ENCODE measurements around the gene ITGB1.

The ITGB1 gene

GRCh38 chr10:32955790-32956189 is 2.2 kb downstream of the ITGB1 start:
- DNase-seq (ENCODE audit: low spot score), result no peak

GRCh38 chr10:32955299-32955772 is 2.7 kb downstream of the ITGB1 start:
- DNase-seq (ENCODE audit: low spot score), result no peak

- no peak for DNase-seq (ENCODE audit: low spot score)
These were observed 3.3 kb downstream of the ITGB1 start for GRCh38 chr10:32954545-32955298.

- no peak for DNase-seq (ENCODE audit: low spot score)
These were observed 4.0 kb downstream of the ITGB1 start for GRCh38 chr10:32954080-32954479.

- DNase-seq (ENCODE audit: low spot score), result no peak
These were observed 4.6 kb downstream of the ITGB1 start for GRCh38 chr10:32953277-32953927.

GRCh38 chr10:32952541-32953276 is 5.3 kb downstream of the ITGB1 start:
- DNase-seq (ENCODE audit: low spot score), result no peak

GRCh38 chr10:32952094-32952493 is 5.9 kb downstream of the ITGB1 start:
- DNase-seq (ENCODE audit: low spot score), result no peak

- no peak for DNase-seq (ENCODE audit: low spot score)
These were observed 6.9 kb downstream of the ITGB1 start for GRCh38 chr10:32951111-32951510.

- no peak for DNase-seq (ENCODE audit: low spot score)
These were observed 7.4 kb downstream of the ITGB1 start for GRCh38 chr10:32950591-32951108.

GRCh38 chr10:32949221-32949678 is 8.8 kb downstream of the ITGB1 start:
- DNase-seq (ENCODE audit: low spot score), result no peak

- DNase-seq (ENCODE audit: low spot score), result no peak
These were observed 9.6 kb downstream of the ITGB1 start for GRCh38 chr10:32948451-32948850.

GRCh38 chr10:32947586-32947985 is 10.4 kb downstream of the ITGB1 start:
- DNase-seq (ENCODE audit: low spot score), result no peak

- no peak for DNase-seq (ENCODE audit: low spot score)
These were observed 11.9 kb downstream of the ITGB1 start for GRCh38 chr10:32946108-32946507.

GRCh38 chr10:32943854-32944661 is 14.0 kb downstream of the ITGB1 start:
- no peak for DNase-seq (ENCODE audit: low spot score)

- DNase-seq (ENCODE audit: low spot score), result no peak
These were observed 14.6 kb downstream of the ITGB1 start for GRCh38 chr10:32943395-32943794.

- no peak for DNase-seq (ENCODE audit: low spot score)
These were observed 15.9 kb downstream of the ITGB1 start for GRCh38 chr10:32942081-32942480.

- no peak for DNase-seq (ENCODE audit: low spot score)
These were observed 16.7 kb downstream of the ITGB1 start for GRCh38 chr10:32941357-32941756.

GRCh38 chr10:32940321-32941301 is 17.4 kb downstream of the ITGB1 start:
- no peak for DNase-seq (ENCODE audit: low spot score)

GRCh38 chr10:32939296-32940111 is 18.5 kb downstream of the ITGB1 start:
- DNase-seq (ENCODE audit: low spot score), result no peak

Data from LoVo (cell line).